ENCODE data around the gene NCAM2.
"Not testable (repeated sequence)": the region's sequence is repeated elsewhere in the genome, so short reads cannot be mapped to it uniquely, and the experiment has no call there.

NCAM2 gene

GRCh38 chr21:21387916-21388315, 389.7 kb downstream of the NCAM2 start:
- TF ChIP-seq CTCF (IDR thresholded peaks at IDR 0.05) = no peak
- Mint-ChIP-seq H3K27ac (no peak overlapping the region), H3K27me3 (ENCODE audit: low read depth, poor library complexity) (peaks cover 3% of the 10 kb centered on the region), H3K36me3 (ENCODE audit: low read depth) (no peaks in the 10 kb centered on the region), H3K4me3 (no peak overlapping the region), H3K9me3 (peaks cover 2% of the 10 kb centered on the region), H3K4me1 (peaks cover 4% of the 10 kb centered on the region)
- no peak for DNase-seq

- Mint-ChIP-seq H3K36me3 (ENCODE audit: low read depth) (peaks cover 6% of the 10 kb centered on the region), H3K4me1 (no peaks in the 10 kb centered on the region), H3K4me3 (no peak overlapping the region), H3K27ac (no peak overlapping the region), H3K9me3 (peaks cover 24% of the 10 kb centered on the region), H3K27me3 (ENCODE audit: low read depth, poor library complexity) (peaks cover 3% of the 10 kb centered on the region)
- no peak for DNase-seq
- no peak for TF ChIP-seq CTCF (IDR thresholded peaks at IDR 0.05)
These were observed 395.9 kb downstream of the NCAM2 start for GRCh38 chr21:21394064-21394463.

- no peak overlapping the region for H3K27ac Mint-ChIP-seq
- peaks cover 6% of the 10 kb centered on the region for H3K36me3 Mint-ChIP-seq (ENCODE audit: low read depth)
- no peak overlapping the region for H3K4me3 Mint-ChIP-seq
- no peak for TF ChIP-seq CTCF (IDR thresholded peaks at IDR 0.05)
- H3K9me3 Mint-ChIP-seq = peaks cover 24% of the 10 kb centered on the region
- no peaks in the 10 kb centered on the region for H3K27me3 Mint-ChIP-seq (ENCODE audit: low read depth, poor library complexity)
- no peak for DNase-seq
- no peaks in the 10 kb centered on the region for H3K4me1 Mint-ChIP-seq
These were observed 398.2 kb downstream of the NCAM2 start for GRCh38 chr21:21396424-21396823.

GRCh38 chr21:21397464-21397863, 399.3 kb downstream of the NCAM2 start:
- no peak for TF ChIP-seq CTCF (IDR thresholded peaks at IDR 0.05)
- H3K36me3 Mint-ChIP-seq (ENCODE audit: low read depth) = peaks cover 6% of the 10 kb centered on the region
- H3K9me3 Mint-ChIP-seq = peaks cover 26% of the 10 kb centered on the region
- no peak overlapping the region for H3K27ac Mint-ChIP-seq
- H3K4me3 Mint-ChIP-seq = no peak overlapping the region
- DNase-seq = no peak
- H3K27me3 Mint-ChIP-seq (ENCODE audit: low read depth, poor library complexity) = no peaks in the 10 kb centered on the region
- no peaks in the 10 kb centered on the region for H3K4me1 Mint-ChIP-seq

GRCh38 chr21:21401444-21401843, 403.2 kb downstream of the NCAM2 start:
- TF ChIP-seq CTCF (IDR thresholded peaks at IDR 0.05) = no peak
- no peaks in the 10 kb centered on the region for H3K36me3 Mint-ChIP-seq (ENCODE audit: low read depth)
- H3K27ac Mint-ChIP-seq = no peak overlapping the region
- H3K4me3 Mint-ChIP-seq = no peak overlapping the region
- no peak for DNase-seq
- no peaks in the 10 kb centered on the region for H3K4me1 Mint-ChIP-seq
- peaks cover 7% of the 10 kb centered on the region for H3K27me3 Mint-ChIP-seq (ENCODE audit: low read depth, poor library complexity)
- peaks cover 15% of the 10 kb centered on the region for H3K9me3 Mint-ChIP-seq

GRCh38 chr21:21402187-21402586, 404.0 kb downstream of the NCAM2 start:
- DNase-seq; H3K36me3 Mint-ChIP-seq (ENCODE audit: low read depth); H3K4me3 Mint-ChIP-seq; H3K27ac Mint-ChIP-seq; H3K4me1 Mint-ChIP-seq; H3K27me3 Mint-ChIP-seq (ENCODE audit: low read depth, poor library complexity): not testable (repeated sequence)
- H3K9me3 Mint-ChIP-seq = peaks cover 10% of the 10 kb centered on the region

- H3K4me3 Mint-ChIP-seq; H3K27ac Mint-ChIP-seq; H3K36me3 Mint-ChIP-seq (ENCODE audit: low read depth); H3K4me1 Mint-ChIP-seq; H3K27me3 Mint-ChIP-seq (ENCODE audit: low read depth, poor library complexity); DNase-seq: not testable (repeated sequence)
- H3K9me3 Mint-ChIP-seq = peaks cover 10% of the 10 kb centered on the region
These were observed 406.1 kb downstream of the NCAM2 start for GRCh38 chr21:21404261-21404660.
